Fibroblast of skin of abdomen (primary cell): ENCODE data around the gene DACT2.
"Not testable (repeated sequence)": the region's sequence is repeated elsewhere in the genome, so short reads cannot be mapped to it uniquely, and the experiment has no call there.

ENCODE experiments used
- DNase-seq: peaks from one replicate; pipeline ENCODE4 v3.0.0-alpha.2; 2013

Gene DACT2

DNA sequence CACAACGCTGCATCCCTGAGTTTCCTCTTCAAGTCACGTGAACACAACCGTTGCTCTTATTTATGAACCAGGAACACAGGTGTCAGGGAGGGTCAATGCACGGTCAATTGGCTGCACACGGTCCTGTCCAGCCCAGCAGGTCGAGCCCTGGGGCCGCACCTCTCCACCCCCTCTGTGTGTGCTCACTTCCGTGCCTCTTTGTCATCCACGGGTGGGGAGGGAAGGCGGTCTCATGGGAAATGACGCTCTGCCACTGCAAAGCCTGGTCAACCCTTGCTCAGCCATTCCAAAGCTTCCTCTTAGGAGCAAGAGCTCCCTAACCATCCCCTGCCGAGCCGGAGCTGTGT is 38.7 kb downstream of the DACT2 start:
- DNase-seq, result no peak

DNA sequence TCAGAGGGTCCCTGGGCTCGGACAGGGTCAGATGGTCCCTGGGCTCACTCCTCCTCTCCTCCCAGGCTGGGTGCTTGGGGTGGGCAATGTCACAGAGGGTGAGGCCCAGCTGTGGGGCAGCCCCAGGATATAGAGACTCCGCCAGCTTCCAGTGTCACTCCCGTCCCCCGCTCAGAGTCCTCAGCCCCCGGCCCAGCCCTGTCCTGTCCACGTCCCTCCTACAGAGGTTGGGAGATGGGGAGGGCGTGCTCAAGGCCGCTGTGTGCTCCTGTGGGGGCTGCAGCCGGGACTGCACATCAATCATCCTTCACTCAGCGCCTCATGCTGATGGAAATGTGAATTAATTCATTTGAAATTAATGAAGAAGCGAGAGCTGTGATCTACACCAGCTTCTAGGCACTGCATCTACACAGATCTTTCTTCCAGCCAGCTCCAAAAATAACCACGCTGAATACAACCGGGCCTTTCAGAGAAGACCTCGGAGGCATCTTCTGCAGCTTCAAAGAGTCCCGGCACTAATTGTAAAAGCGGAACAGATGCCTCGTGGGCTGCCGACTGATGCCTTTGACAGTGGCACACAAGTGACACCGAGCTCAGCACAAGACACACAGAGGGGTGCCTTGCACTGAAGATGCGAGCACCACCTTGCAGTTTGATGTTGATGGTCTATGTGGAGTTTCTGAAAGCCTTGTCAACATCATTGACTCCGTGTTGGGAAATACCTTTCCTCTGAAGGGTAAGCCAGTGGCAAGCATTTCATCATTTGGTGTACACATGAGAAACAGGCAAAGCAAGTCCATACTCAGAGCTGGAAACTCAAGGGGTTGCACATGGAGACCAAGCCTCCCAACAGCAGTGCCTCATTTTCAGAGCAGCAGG is 39.3 kb downstream of the DACT2 start:
- DNase-seq, result no peak

DNA sequence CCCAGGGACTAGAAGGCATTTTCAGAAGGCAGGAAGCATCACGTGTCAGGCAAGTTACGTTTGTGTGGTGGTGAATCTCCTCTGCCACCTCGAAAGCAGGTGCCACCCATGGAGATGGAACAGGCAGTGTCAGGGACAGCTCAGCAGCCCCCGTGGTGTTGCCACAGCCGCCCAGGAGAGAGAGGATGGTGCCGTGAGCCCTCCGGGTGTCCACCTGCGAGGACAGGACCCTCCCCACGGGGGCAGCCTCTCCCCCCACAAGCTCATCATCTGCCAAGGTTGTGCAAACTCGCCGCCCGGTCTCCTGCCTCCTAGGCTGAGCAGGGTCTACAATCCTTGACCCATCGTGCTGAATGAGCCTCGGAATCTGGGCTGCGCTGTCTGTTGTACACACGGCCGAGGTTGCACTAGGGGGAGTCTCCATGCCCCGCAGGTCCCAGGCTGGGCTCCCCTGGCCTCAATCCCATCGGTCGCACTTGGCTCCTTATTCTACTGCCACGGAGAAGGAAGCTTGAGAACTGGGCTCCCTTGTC is 40.1 kb downstream of the DACT2 start:
- no peak for DNase-seq

DNA sequence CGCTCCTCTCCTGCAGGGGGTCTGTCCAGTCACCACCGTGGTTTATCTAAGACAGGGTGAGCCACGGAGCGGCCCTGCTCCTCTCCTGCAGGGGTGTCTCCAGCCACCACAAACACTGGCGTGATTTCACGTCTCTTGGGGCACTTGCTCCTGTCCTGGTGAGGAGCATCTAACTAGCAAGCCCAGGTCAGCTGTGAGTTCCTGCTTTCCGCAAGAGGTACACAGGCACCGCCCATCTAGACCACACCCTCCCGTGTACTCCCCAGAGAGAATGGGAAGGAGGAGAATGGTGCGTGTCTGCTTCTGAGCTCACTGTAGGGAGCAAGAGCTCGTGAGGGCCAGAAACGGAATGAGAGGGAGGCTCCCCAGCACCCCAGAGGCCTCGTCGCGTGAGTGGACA is 40.7 kb downstream of the DACT2 start:
- no peak for DNase-seq

DNA sequence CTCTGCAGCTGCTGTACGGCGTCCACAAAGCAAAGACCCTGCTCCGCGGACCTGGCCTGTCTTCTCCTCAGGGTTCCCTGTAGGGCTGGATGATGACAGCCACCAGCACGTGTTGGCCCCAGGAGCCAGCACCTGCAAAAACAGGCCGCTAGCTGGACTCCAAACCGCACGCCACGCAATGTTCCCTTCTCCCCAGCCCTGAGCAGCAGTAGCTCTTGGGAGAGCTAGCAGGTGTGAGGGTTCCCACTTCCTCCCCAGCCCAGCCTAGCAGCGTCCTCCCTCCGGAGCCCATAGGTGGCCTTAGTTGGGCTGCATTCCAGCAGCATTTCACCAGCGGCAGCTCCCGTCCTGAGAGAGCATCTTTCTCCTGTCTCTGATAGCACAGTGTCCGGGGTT is 42.3 kb downstream of the DACT2 start:
- no peak for DNase-seq

DNA sequence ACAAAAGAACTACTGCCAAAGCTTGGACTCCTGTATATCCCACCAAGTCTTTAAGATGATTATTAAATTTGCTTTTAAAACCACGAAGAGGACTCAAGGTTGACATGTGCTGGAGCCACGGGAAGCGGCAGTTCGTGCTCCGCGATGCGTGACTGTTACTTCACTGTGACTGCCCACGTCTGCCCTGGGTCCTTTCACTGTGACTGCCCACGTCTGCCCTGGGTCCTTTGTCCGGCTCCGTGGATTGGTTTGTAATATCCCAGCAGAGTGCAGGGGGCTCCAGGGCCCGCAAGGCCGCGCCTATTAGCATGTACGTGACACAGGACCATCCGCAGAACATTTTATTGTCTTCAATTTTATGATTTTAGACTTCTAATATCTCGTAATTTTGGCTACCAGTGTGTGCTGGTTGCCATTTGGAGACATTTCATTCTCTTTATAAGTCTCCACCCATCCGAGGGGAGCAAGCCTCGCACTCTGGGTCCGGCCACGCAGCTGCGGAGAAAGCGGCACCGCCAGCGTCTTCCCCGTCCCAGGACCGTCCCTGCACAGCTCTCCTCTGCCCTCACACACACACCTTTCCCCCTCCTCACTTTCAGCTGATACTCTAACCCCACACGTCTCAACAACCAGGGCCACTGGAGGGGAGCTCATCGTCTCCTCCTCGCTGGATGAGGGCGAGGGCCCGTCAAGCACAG is 42.9 kb downstream of the DACT2 start:
- no peak for DNase-seq

DNA sequence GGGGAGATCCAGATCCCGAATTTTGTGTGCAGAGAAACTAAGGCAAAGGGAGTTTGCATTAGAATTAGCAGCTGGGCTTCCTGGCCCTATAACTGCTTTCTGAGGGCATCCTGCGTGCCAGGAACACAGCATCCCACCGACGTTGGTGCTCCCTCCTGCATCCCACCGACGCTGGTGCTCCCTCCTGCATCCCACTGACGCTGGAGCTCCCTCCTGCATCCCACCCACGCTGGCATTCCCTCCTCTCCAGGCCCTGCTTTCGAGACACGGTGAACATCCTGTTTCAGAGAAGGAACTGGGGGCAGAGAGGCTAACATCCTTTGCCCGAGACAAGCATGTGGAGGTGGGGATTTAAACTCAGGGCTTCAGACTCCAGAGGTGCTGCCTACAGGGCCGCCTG is 44.4 kb downstream of the DACT2 start:
- no peak for DNase-seq

DNA sequence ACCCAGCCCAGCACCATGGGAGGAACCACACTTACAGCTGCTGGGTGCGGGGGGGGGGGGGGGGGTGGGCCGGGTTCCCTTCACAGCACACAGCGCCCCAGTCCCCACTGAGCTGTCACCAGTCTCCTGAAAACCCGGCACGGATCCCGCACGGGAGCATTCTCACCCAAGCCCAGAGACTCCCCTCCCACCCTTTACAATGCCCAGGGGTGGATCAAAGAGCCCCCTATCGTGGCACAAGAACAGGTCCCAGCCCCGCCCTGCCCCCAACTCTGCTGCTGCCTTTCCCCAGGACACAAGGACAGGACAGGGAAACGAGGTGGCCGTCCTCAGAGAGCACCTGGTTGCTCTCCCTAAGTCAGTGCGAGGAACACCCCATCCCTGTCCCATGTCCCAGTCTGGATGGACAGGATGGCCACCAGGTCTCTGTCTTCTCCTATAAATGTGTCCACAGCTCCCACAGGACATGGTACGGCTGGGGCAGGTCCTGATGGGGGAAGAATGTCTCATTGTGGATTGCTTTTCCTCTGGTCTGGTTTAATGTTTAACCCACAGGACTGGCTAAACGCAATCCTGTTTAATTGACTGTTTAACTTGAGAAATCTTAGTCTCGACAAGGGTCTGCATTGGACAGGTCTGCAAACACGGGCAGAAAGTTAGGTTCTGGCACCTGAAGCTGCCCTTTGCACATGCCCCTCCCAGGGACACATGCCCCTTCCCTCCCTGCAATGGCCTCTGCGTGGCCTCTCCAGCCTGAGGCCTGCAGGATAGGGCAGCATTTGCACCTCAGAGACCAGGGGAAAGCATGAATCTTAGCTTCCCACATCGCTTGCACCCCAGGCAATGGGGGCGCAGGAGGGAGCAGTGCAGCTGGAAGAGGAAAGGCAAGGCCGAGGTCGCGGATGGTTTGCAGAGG is 45.3 kb downstream of the DACT2 start:
- no peak for DNase-seq

DNA sequence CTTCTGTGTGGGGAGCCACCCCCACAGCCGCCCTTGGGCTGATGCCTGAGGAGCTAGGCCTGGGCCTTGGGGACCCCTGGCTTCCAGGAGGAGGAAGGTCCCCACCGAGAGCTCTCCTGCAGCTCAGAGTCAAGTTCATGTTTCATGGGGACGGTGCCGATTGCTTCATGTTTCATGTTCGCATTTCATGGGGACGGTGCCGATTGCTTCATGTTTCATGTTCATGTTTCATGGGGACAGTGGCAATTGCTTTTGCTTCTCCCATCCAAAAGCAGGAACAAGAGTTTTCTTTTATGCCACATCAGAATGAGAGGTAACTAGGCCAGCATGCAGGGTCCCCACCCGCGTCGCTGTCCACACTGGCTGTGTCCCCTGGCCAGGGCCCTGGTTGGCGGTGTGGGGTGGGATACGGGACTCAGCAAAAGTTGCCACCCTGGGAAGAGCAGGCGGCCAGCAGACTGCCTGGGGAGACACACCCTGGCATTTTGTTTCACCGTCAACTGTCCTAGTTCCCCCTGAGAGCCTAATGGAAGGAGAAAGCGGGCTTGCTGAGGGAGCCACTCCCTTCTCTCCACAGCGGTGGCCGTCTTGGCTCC is 46.0 kb downstream of the DACT2 start:
- no peak for DNase-seq

DNA sequence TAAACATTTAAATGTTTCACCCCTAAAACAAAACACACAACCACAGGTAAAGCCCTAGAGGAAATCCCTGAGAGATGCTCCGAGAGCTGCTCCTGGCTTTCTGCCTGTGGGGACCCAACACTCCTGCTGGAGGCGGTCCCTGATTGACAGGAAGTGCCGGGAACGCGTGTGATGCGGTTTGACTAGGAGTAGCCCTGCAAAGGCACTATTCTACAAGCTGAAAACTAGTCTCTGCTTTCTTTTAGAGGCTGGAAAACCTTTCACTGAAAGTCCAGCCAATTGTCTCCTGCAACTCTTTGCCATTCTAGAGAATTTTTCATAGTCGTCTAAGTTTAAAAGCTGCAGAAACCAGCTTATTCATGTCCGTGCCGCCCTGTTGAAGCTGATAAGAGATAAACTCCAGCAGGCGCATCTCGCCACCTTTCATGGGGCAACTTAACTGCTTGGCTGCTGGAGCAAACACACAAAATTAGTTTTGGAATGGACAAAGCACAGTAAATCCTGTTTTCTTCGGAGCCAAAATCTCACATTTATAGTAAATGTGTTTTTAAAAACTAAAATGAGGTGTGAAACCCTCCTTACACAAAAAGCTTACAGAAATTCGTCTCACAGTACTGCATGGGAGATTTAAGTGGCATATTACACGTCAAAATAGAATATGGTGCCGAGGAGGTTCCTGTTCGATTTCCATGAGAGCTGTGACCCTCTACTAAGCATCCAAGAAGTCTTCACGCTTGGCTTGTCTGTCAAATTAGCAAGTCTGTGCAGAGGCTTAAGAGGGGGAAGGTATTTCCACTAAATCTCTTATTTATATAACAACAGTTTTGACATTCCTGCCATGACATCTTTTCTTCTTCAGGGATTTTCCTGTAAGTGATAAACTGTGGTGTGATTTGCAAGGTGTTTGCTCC is 46.9 kb downstream of the DACT2 start:
- no peak for DNase-seq

DNA sequence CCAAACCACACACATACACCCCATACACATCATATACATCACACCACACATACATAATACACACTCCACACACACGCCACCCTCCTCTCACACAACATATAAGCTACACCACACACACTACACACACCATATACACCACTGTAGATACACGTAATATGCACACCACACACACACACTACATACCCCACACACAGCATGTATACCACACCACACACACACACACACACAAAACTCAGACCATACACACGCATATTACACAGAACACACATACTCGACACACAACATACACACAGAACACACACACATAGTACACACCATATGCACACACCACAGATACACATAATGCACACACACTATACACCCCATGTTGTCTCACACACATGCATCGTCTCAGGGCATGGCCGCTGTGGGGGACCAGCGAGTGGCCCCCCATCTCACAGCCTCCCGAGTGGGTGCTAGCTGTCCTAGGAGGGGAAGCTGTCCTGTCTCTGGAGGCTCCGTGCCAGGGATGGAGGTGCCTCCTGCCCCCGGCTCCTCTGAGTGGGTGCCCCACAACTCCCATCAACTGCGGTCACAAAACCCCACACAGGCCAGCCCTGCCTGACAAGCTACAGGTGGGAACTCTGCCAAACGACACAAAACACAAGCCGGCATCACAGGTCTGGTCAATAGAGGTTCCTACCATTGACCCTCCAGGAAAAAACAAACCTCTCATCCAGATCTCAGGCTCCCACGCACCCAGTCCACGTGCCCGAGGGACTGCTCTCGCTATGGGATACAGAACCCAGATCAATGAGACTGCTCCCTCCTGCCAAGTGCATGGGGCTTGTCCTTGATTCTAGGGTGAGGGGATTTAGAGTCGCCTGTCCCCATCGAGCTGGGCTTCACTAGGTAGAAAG is 49.1 kb downstream of the DACT2 start:
- DNase-seq, result no peak

DNA sequence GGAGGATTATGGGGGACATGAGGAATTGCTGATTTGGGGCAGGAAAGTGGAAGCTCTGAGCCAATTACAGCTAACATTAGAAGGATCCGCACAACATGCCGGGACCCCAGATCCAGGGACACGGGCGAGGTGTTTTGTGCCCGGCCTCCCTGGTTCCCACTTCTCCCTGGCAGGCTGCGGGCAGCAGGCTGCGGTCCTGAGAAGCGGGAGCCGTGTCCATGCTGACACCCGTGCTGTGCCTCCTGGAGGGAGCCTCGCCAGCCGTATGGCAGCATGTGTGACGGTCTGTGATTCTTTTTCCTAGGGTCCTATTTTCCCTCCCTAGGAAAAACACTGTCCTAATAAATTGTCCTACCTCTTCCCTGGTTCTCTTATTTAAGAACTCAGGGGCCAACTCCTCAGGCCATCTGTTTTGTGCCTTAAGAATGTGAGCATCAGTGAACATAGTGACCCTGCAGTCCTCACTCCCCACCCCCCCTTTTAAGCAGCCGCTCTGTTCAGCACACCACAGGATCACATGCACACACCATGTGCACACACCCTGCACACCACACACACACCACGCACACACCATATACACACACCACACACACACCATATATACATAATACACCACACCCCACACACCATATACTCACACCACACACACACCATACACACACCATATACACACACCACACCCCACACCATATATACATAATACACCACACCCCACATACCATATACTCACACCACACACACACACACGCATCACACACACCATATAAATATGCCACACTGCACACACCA is 49.9 kb downstream of the DACT2 start:
- no peak for DNase-seq

DNA sequence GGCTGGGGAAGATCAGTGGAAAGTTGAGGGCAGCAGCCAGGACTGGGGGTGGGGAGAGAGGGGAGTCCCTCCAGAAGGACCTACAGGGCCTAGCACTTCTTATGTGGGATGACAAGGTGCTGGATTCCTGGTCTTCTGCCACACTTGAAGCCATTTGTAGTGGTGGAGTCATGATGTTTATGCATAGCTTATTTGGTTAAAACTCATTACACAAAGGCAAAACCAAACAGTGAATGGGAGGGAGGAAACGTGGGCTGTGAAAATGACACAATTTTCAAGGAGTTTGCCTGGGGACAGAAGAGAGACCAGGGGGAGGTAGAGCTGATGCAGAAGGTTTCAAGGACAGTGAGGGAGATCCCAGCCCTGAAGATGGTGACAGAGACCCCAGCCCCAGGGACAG is 50.8 kb downstream of the DACT2 start:
- DNase-seq, result no peak

DNA sequence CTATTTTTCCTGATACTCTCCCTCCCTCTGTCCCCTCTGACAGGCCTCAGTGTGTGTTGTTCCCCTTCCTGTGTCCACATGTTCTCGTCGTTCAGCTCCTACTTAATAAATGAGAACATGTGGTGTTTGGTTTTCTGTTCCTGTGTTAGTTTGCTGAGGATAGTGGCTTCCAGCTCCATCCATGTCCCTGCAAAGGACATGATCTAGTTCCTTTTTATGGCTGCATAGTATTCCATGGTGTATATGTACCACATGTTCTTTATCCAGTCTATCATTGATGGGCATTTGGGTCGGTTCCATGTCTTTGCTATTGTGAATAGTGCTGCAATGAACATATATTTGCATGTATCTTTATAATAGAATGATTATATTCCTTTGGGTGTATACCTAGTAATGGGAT is 51.8 kb downstream of the DACT2 start:
- not testable (repeated sequence) for DNase-seq

DNA sequence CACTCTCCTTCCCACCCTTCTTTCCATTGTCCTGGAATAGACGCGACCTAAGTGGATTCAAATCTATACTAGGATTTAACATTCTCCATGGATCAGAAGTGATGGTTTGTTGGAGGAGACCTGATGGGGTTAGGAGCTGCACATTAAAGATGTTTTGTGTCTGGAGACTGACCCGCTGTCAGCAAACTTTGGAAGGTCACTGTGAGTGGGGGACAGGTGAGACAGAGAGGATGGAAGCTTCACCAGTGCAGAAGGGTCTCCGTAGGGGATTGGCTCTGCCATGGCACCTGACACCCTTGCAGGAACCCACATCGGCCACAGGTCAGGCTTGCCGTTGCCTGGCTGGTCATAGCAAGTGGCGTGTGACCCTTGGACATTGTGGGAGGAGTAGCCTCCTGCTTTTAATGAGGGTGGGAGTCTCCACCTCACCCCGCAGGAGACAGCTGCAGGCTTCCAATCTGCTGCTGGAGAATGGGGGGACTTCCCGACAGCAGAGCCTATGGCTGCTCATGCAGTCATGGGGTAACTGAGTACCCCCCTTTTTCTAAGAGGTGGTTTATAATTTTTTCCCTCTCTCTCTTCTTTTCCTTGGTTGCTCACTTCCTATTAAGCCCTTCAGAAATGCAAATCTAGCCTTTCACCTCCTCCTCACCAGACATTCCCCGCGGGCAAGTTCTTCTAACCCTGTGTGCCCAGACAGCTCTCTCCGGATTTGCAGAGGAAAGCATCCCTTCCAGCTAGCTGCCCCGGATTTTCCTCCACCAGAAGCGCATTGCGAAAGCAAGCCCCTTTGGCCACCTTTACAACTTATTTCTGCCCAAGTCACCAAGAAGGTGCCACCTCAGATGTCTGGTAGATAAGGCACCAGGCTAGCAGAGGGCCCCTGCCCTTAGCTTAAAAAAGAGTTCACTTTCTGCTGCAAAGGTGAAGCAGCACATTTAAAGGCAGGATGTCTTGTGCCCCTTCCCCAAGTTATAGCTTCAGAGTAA is 53.5 kb downstream of the DACT2 start:
- DNase-seq, result no peak

DNA sequence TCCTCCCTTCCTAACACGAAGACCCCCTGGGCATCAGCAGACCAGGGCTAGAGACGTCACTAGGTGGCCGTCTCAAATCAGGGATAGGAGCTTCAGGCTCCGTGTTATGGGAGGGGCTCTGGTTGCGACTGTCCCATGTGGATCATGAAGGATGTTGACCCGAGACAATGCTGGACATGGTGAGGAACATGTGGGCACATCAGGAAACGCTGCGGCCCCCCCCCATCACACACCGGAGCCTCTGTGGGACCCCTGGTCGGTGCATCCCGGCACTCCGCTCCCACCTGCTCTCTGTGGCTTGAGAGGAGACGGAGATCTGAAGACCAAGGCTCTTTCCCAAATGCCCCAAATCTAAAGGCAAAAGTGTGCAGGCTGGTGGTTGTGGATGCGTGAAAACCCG is 54.2 kb downstream of the DACT2 start:
- DNase-seq, result no peak

DNA sequence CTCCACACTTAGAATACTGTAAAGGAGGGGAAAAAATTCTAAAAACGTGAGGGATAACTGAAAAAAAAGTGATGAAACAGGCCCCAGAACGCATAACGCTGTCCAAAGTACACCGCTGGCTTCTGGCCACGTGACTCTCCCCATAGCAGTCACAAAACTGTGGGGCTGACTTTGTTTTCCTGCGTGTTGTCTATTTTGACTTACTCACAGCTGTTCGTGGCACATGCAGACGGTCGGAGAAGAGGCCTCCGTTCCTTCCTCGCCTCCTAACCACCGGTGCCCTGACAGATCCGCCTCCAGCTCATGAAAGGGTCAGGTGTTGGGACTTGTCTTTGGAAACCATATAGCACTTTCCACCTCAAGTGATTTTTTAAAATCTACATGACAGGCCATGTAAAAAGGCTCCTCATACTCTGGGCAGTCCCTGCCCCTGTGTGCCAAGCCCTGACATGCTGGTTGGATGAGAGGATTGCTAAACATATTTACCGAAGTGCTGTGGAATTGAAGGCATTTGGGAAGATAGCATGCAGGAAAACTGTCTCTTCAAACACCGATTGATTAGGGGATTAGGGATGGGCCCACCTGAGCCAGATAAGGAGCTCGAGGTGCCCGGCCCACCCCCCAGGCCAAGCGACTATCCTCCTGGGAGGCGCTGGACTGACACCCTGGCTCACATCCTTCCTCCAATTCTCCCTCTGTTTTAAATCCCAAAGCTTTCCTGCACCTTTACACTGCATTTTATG is 54.8 kb downstream of the DACT2 start:
- DNase-seq, result no peak
